SK-N-SH (cell line): ENCODE data around the gene CSNK2A2.

Source experiments
- POLR2AphosphoS5 ChIP-seq: IDR thresholded peaks from 2 replicates; pipeline ENCODE4 v1.6.1; 2012; ENCODE audit warnings: low read depth, low read length
- RCOR1 ChIP-seq: fragments of 150-350 bp; IDR thresholded peaks from 2 replicates; pipeline ENCODE4 v1.6.1; 2017; ENCODE audit warnings: antibody characterized with exemption, low read length
- TF ChIP-seq, protein P1 (sequence below): fragments of 200-600 bp; sonication (generic); IDR thresholded peaks from 2 replicates; pipeline ENCODE4 v1.6.1; 2017; ENCODE audit warnings: antibody characterized with exemption, mild to moderate bottlenecking, moderate library complexity

DNA sequence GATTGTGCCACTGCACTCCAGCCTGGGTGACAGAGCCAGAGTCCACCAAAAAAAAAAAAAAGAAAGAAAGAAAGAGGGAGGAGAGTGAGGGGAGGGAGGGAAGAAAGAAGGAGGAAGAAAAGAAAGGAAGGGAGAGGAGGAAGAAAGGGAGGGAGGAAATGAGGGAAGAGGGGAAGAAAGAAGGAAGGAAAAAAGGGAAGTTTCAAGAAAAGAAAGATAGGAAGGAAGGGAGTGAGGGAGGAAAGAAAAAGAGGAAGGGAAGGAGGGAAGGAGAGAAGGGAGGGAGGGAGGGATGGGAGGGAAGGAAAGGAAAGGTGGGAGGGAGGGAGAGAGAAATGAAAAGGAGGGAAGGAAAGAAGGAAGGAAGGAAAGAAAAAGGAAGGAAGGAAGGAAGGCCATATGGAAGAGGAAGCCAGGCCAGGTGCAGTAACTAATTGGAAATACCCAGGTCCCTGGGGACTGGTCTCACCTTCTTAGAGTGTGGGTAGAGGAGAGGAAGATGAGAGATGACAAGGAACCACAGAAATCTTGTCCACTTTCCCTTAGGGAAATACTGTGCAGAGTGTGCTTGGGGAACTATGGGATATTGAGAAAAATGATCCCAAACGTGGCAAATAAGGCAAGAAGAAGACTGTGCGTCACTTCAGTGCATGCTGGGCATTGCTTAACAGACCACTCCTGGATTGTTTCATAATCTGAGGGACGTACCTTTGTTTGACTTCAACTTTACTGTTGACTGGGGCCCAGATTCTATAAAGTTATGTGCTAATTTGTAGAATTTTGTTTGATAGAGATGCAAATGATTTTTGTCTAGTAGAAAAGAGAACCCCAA is 15.1 kb upstream of the CSNK2A2 start:
- TF ChIP-seq RCOR1 (no peak), POLR2AphosphoS5 (no peak)
- TF ChIP-seq, protein P1, sequence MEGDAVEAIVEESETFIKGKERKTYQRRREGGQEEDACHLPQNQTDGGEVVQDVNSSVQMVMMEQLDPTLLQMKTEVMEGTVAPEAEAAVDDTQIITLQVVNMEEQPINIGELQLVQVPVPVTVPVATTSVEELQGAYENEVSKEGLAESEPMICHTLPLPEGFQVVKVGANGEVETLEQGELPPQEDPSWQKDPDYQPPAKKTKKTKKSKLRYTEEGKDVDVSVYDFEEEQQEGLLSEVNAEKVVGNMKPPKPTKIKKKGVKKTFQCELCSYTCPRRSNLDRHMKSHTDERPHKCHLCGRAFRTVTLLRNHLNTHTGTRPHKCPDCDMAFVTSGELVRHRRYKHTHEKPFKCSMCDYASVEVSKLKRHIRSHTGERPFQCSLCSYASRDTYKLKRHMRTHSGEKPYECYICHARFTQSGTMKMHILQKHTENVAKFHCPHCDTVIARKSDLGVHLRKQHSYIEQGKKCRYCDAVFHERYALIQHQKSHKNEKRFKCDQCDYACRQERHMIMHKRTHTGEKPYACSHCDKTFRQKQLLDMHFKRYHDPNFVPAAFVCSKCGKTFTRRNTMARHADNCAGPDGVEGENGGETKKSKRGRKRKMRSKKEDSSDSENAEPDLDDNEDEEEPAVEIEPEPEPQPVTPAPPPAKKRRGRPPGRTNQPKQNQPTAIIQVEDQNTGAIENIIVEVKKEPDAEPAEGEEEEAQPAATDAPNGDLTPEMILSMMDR = no peak
